NCI-H2171 (cell line): ENCODE results near the gene NXN.
A peak's percentile ranks its signal among the peaks of the same experiment; 100 is the strongest.
"Not testable (repeated sequence)": the region's sequence is repeated elsewhere in the genome, so short reads cannot be mapped to it uniquely, and the experiment has no call there.

Source experiments
- DNase-seq: peaks from one replicate; lab custom pipeline; 2025; lab: John Stamatoyannopoulos, UW

NXN gene

GRCh38 chr17:1006054-1006453 is 26.5 kb upstream of the NXN start:
- DNase-seq, result no peak

- peak; percentile 48 for DNase-seq
Observed at GRCh38 chr17:1005361-1005946, 25.9 kb upstream of the NXN start.

- no peak for DNase-seq
Observed at GRCh38 chr17:1004769-1005295, 25.3 kb upstream of the NXN start.

GRCh38 chr17:1003972-1004768 is 24.6 kb upstream of the NXN start:
- DNase-seq, result no peak

- no peak for DNase-seq
Observed at GRCh38 chr17:1003633-1003971, 24.0 kb upstream of the NXN start.

- no peak for DNase-seq
Observed at GRCh38 chr17:1002771-1003555, 23.4 kb upstream of the NXN start.

GRCh38 chr17:1002412-1002753 is 22.8 kb upstream of the NXN start:
- no peak for DNase-seq

- DNase-seq, result peak; percentile 24
Observed at GRCh38 chr17:1001640-1002411, 22.2 kb upstream of the NXN start.

- peak; percentile 46 for DNase-seq
Observed at GRCh38 chr17:1000597-1001461, 21.3 kb upstream of the NXN start.

- no peak for DNase-seq
Observed at GRCh38 chr17:998111-998510, 18.5 kb upstream of the NXN start.

- peak; percentile 98 for DNase-seq
Observed at GRCh38 chr17:996554-997344, 17.2 kb upstream of the NXN start, which contains the start of gene TIMM22. TIMM22 (plus strand) TSS chr17:997129; CDS start chr17:997143, 14 bp downstream.

- not testable (repeated sequence) for DNase-seq
Observed at GRCh38 chr17:995324-995723, 15.7 kb upstream of the NXN start.

- DNase-seq, result no peak
Observed at GRCh38 chr17:992933-993332, 13.4 kb upstream of the NXN start.

- no peak for DNase-seq
Observed at GRCh38 chr17:988561-988960, 9.0 kb upstream of the NXN start.

- DNase-seq, result no peak
Observed at GRCh38 chr17:987931-988330, 8.4 kb upstream of the NXN start.

- no peak for DNase-seq
Observed at GRCh38 chr17:986322-986929, 6.8 kb upstream of the NXN start.

- no peak for DNase-seq
Observed at GRCh38 chr17:983921-984320, 4.3 kb upstream of the NXN start.

- no peak for DNase-seq
Observed at GRCh38 chr17:981292-981658, 1.7 kb upstream of the NXN start.

GRCh38 chr17:980406-981291 is 1.1 kb upstream of the NXN start:
- DNase-seq, result peak; percentile 89
